Pancreas (tissue), 10 donors: Measurements from ENCODE around the gene KCNH4. TPM values are rescaled to one million over a fixed set of nuclear protein-coding genes. Genes with fewer than 3 reads are reported as not detected.
"Not testable (repeated sequence)": the region's sequence is repeated elsewhere in the genome, so short reads cannot be mapped to it uniquely, and the experiment has no call there.

Experiments
- ATAC-seq, 4 donors: fragments of 200-7000 bp; cut with Tn5 transposase; one replicate each; pipeline versions ENCODE4 v1.8.0 to v1.9.1; 2020; ENCODE audit warnings: mild to moderate bottlenecking in 4 of 4, moderate library complexity in 4 of 4
- DNase-seq, 6 donors: peaks; one replicate each; pipeline ENCODE4 v3.0.0-alpha.2; 2020
- FAIRE-seq: peaks from 2 replicates; lab custom pipeline; 2012; peaks lifted over from hg19 to GRCh38; lab: Jason Lieb, UNC
- H3K27ac ChIP-seq, 4 donors: fragments of 200-600 bp; sonication (generic); 1 replicate in 3 of 4; 2 replicates in 1 of 4; pipeline versions ENCODE4 v1.5.0 to v1.8.0; 2020
- H3K27me3 ChIP-seq, 4 donors: fragments of 200-600 bp; one replicate each; pipeline ENCODE4 v1.8.0; 2021
- H3K36me3 ChIP-seq, 3 donors: fragments of 200-600 bp; sonication (generic) in 1 of 3; one replicate each; pipeline versions ENCODE4 v1.5.0 to v1.8.0; 2020 to 2021
- H3K4me1 ChIP-seq, 3 donors: fragments of 200-600 bp; one replicate each; pipeline ENCODE4 v1.8.0; 2021
- H3K4me3 ChIP-seq, 4 donors: fragments of 200-600 bp; sonication (generic) in 2 of 4; one replicate each; pipeline versions ENCODE4 v1.5.0 to v1.8.0; 2020 to 2021
- H3K9me3 ChIP-seq, 4 donors: fragments of 200-600 bp; one replicate each; pipeline ENCODE4 v1.8.0; 2021
- CTCF ChIP-seq, 4 donors: fragments of 200-600 bp; sonication (generic) in 3 of 4; IDR thresholded peaks; one replicate each; pipeline versions ENCODE4 v1.5.0 to v1.8.0; 2021; ENCODE audit warnings: antibody characterized with exemption in 4 of 4
- WGBS, 2 donors: extraction: QIAGEN DNeasy Blood & Tissue Kit; methylation state at CpG; one replicate each; pipeline ENCODE4 v1.1.7; 2013; 5-methylcytosine and 5-hydroxymethylcytosine counted together
- intact Hi-C, 3 donors: fragments of 100-400 bp; cut with DNase I; formaldehyde crosslinking; loops; one replicate each; pipeline versions ENCODE4 v1.11.1 to v1.14.2; 2022
- polyA plus RNA-seq, 2 donors: library from polyadenylated mRNA; stranded (reverse); fragments of 200-250 nt; gene quantifications; one replicate each; pipeline ENCODE4 v1.2.3, GENCODE V29; 2013
- total RNA-seq, 6 donors: library from RNA; stranded (reverse); fragmentation: NEBNext Ultra II Directional in 4 of 6; extraction: Animal tissue kit (Norgen Biotek cat#: 25700) in 4 of 6; gene quantifications; one replicate each; pipeline versions ENCODE4 v1.2.1 to v1.2.4, GENCODE V29; 2021 to 2023
- donor health status: healthy with polysubstance abuse.
- donor health status: DM: no; HTN: no; CAD: no; lungs with moderate emphysema.
- donor health status: DM: no; HTN: no; CAD: no.
- donor health status: control.
- donor health status: control.
- donor health status: Bipolar disorder and iron deficiency.
- donor health status: DM: yes; HTN: yes; CAD: no.
- donor health status: DM: no; HTN: no; CAD: no.
- donor health status: DM: no; HTN: no; CAD: no.
- donor health status: DM: yes; HTN: yes; CAD: no.

Gene KCNH4
- total and polyA plus RNA-seq, 8 donors = 0.03 to 0.14 (median 0.08) TPM; not detected in 1

GRCh38 chr17:42187833-42188232 is 6.9 kb upstream of the KCNH4 start:
- Histone ChIP-seq H3K36me3 (no peaks in the 10 kb centered on the region), H3K27ac (no peak overlapping the region), H3K27me3 (no peaks in the 10 kb centered on the region), H3K4me3 (no peak overlapping the region), H3K4me1 (peaks cover 0 to 4% (median 0%) of the 10 kb centered on the region in 3 donors), H3K9me3 (no peaks in the 10 kb centered on the region)
- ATAC-seq (no peak), DNase-seq (no peak), FAIRE-seq (no peak)
- intact Hi-C loops = no loop called here
- 64% methylated on average over 2 of the region's 2 CpGs for WGBS, 2 donors
- TF ChIP-seq CTCF (IDR thresholded peaks at IDR 0.05) = no peak

GRCh38 chr17:42186191-42186590 is 5.2 kb upstream of the KCNH4 start:
- 87% methylated on average over 5 of the region's 5 CpGs for WGBS, 2 donors
- H3K9me3 ChIP-seq, intact Hi-C loops: not testable (repeated sequence)

GRCh38 chr17:42185621-42185930 is 4.6 kb upstream of the KCNH4 start:
- H3K36me3 ChIP-seq = no peaks in the 10 kb centered on the region
- no peaks in the 10 kb centered on the region for H3K9me3 ChIP-seq
- WGBS, 2 donors = 82 to 87% methylated on average over 7 of the region's 7 CpGs
- peaks cover 0 to 6% (median 4%) of the 10 kb centered on the region in 3 donors for H3K4me1 ChIP-seq
- no peak for FAIRE-seq
- no peak for DNase-seq
- no peak for ATAC-seq
- H3K27ac ChIP-seq = no peak overlapping the region
- no peak for TF ChIP-seq CTCF (IDR thresholded peaks at IDR 0.05)
- H3K4me3 ChIP-seq = no peak overlapping the region
- intact Hi-C loops = no loop called here
- no peaks in the 10 kb centered on the region for H3K27me3 ChIP-seq

More at GRCh38 chr17:42186191-42186590, 5.2 kb upstream of the KCNH4 start:
- H3K36me3 ChIP-seq, DNase-seq, FAIRE-seq, H3K27me3 ChIP-seq, H3K27ac ChIP-seq, H3K4me1 ChIP-seq, ATAC-seq, H3K4me3 ChIP-seq: not testable (repeated sequence)

GRCh38 chr17:42184713-42185620 is 4.0 kb upstream of the KCNH4 start, which contains the start of gene HCRT:
HCRT (minus strand) TSS chr17:42185452; CDS start chr17:42185365, 87 bp downstream.
- no peak for FAIRE-seq
- intact Hi-C loops = no loop called here
- H3K9me3 ChIP-seq = no peaks in the 10 kb centered on the region
- 83% methylated on average over 11 of the region's 11 CpGs for WGBS, 2 donors
- H3K27me3 ChIP-seq = no peaks in the 10 kb centered on the region
- peak within 1 kb of the TSS in 3 of 4 donors; percentile 33 to 59 (median 49) for H3K4me3 ChIP-seq
- ATAC-seq = no peak
- peaks cover 0 to 7% (median 6%) of the 10 kb centered on the region in 3 donors for H3K4me1 ChIP-seq
- no peaks in the 10 kb centered on the region for H3K36me3 ChIP-seq
- TF ChIP-seq CTCF (IDR thresholded peaks at IDR 0.05) = no peak
- H3K27ac ChIP-seq = peak within 1 kb of the TSS in 2 of 4 donors; percentile 62 to 71
- DNase-seq = peak in 1 of 6 donors; percentile 45

- peak; percentile 86 to 89 (median 88) for ATAC-seq
- TF ChIP-seq CTCF (IDR thresholded peaks at IDR 0.05) = peak; percentile 66 to 88 (median 80)
- Histone ChIP-seq H3K36me3 (no peaks in the 10 kb centered on the region), H3K27me3 (no peaks in the 10 kb centered on the region), H3K4me3 (peak overlapping the region; percentile 21 to 59 (median 41)), H3K27ac (peak overlapping the region in 3 of 4 donors; percentile 54 to 71 (median 62)), H3K9me3 (no peaks in the 10 kb centered on the region), H3K4me1 (peaks cover 0 to 7% (median 6%) of the 10 kb centered on the region in 3 donors)
- WGBS, 2 donors = 5% methylated on average over 72 to 83 of the region's 83 CpGs
- intact Hi-C loops = no loop called here
- peak; percentile 61 to 93 (median 82) for DNase-seq
- no peak for FAIRE-seq
Measured at GRCh38 chr17:42183741-42184711, 3.1 kb upstream of the KCNH4 start.
